Kidney epithelial cell (primary cell): Measurements from ENCODE around the gene RPF1. TPM values are rescaled to one million over a fixed set of nuclear protein-coding genes. Genes with fewer than 3 reads are reported as not detected.

ENCODE experiments used
- DNase-seq: peaks from one replicate; pipeline ENCODE4 v3.0.0-alpha.2; 2010; ENCODE audit warnings: low read depth
- H3K27me3 ChIP-seq: 2 replicates; pipeline ENCODE4 v1.6.0; 2011; ENCODE audit warnings: low read length; ENCODE audit not compliant: control insufficient read depth, insufficient read depth
- H3K36me3 ChIP-seq: 2 replicates; pipeline ENCODE4 v1.5.1; 2011; ENCODE audit warnings: low read length; ENCODE audit not compliant: control insufficient read depth, insufficient read depth
- H3K4me3 ChIP-seq: 2 replicates; pipeline ENCODE4 v1.5.1; 2011; ENCODE audit warnings: low read depth, mild to moderate bottlenecking, control low read depth, low read length
- total RNA-seq: library from RNA; depleted of rRNA; stranded (reverse); fragments of >200 nt; gene quantifications from 2 replicates; pipeline ENCODE4 v1.2.3, GENCODE V29; 2015
- TF ChIP-seq, protein P1 (sequence below): IDR thresholded peaks from 2 replicates; pipeline ENCODE4 v1.5.1; 2011; ENCODE audit warnings: mild to moderate bottlenecking, moderate library complexity, low read length, control low read depth, inconsistent platforms; ENCODE audit not compliant: insufficient read depth, poor library complexity, severe bottlenecking

RPF1 gene
- total RNA-seq, 1 donor from 2014 or later: 65.4 TPM

DNA sequence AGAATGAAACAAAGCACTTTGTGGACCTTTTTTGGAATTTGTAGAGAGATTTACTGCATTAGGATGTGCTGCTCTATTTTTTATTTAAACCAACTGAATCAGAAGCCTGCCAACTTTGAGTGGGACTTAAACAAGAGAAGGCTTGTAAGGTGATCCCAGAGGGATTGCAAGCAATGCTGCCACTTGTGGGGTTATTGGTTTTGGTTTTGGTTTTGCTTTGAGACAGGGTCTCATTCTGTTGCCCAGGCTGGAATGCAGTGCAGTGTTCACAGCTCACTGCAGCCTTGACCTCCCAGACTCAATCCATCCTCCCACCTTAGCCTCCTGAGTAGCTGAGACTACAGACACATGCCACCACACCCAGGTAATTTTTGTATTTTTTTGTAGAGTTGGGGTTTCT lies 59.5 kb downstream of the RPF1 start:
- TF ChIP-seq, protein P1, sequence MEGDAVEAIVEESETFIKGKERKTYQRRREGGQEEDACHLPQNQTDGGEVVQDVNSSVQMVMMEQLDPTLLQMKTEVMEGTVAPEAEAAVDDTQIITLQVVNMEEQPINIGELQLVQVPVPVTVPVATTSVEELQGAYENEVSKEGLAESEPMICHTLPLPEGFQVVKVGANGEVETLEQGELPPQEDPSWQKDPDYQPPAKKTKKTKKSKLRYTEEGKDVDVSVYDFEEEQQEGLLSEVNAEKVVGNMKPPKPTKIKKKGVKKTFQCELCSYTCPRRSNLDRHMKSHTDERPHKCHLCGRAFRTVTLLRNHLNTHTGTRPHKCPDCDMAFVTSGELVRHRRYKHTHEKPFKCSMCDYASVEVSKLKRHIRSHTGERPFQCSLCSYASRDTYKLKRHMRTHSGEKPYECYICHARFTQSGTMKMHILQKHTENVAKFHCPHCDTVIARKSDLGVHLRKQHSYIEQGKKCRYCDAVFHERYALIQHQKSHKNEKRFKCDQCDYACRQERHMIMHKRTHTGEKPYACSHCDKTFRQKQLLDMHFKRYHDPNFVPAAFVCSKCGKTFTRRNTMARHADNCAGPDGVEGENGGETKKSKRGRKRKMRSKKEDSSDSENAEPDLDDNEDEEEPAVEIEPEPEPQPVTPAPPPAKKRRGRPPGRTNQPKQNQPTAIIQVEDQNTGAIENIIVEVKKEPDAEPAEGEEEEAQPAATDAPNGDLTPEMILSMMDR: no peak
- no peak for DNase-seq
- no peaks in the 10 kb centered on the region for H3K27me3 ChIP-seq

DNA sequence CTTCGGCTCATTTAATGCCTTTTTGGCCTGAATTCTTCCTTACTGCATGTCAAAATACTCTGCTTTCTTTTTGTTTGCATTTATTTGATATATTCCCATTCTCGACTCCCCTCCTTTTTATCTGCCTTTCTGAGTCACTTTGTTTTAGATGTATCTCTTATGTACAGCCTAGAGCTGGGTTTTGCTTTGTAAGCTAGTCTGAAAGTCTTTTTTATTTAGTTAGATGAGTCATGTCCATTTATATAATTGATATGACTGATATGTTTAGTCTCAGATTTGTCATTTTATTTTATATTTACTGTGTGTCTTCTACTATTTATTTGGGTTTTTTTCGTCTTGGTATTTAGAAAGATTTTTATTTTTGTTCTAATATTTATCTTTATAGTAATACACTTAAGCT lies 60.9 kb downstream of the RPF1 start:
- TF ChIP-seq, protein P1: no peak
- Histone ChIP-seq H3K4me3 (no peak overlapping the region), H3K36me3 (no peaks in the 10 kb centered on the region), H3K27me3 (no peaks in the 10 kb centered on the region)
- DNase-seq: no peak

More for the DNA sequence above, 59.5 kb downstream of the RPF1 start:
- Histone ChIP-seq H3K36me3 (no peaks in the 10 kb centered on the region), H3K4me3 (no peak overlapping the region)

DNA sequence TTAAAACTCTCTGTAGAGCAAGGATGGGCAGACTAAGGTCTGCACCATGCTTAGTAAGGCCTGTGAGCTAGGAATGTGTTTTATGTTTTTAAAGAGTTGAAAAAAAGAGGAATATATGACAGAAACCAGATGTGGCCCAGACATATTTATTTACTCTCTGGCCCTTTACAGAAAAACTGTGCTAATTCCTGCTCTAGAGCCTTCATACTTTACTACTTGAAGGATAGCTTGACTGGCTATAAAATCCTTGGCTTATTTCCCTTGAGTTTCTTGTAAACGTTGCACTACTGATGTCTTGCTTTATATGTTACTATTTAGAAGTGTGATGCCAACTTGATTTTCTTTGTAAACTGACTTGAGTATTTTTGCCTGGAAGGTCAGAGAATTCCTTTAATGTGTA lies 61.7 kb downstream of the RPF1 start:
- DNase-seq: no peak
- H3K36me3 ChIP-seq: no peaks in the 10 kb centered on the region
- TF ChIP-seq, protein P1: no peak
- H3K27me3 ChIP-seq: no peaks in the 10 kb centered on the region
- H3K4me3 ChIP-seq: no peak overlapping the region

DNA sequence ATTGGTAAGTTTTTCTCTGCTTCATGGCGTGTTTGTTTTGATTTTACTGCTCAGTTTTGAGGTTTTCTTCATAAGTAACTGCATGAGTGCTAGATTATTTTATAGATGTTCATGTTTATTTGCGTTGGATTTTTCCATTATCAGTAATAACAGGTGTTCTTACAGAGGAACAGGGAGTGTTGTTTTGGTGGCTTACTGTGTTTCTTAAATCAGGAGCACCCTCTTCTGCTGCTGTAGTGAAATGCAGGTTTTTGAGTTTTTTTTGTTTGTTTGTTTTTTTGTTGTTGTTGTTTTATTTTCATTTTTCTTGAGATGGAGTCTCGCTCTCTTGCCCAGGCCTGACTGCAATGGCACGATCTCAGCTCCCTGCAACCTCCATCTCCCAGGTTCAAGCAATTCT lies 62.6 kb downstream of the RPF1 start:
- H3K4me3 ChIP-seq: no peak overlapping the region
- TF ChIP-seq, protein P1: no peak
- no peaks in the 10 kb centered on the region for H3K36me3 ChIP-seq
- DNase-seq: no peak
- H3K27me3 ChIP-seq: no peaks in the 10 kb centered on the region

Other genes starting within 250 kb of the RPF1 start
- 1.2 and 1.9 TPM in 2 replicates for gene SAMD13, start 177.6 kb upstream of the RPF1 start, total RNA-seq
- gene DNASE2B, start 80.8 kb upstream of the RPF1 start, total RNA-seq: not detected in 2 replicates
- gene SPATA1, start 27.1 kb downstream of the RPF1 start, total RNA-seq: not detected in 2 replicates
- 93.6 and 141 TPM in 2 replicates for gene GNG5, start 27.3 kb downstream of the RPF1 start, total RNA-seq
- gene CTBS, start 95.2 kb downstream of the RPF1 start, total RNA-seq: 9.3 and 9.5 TPM in 2 replicates
- gene SSX2IP, start 211.2 kb downstream of the RPF1 start, total RNA-seq: 9.4 and 10.9 TPM in 2 replicates